Breast epithelium (tissue), 3 donors: ENCODE results near the gene TNNI2.

Experiments
- POLR2A ChIP-seq: fragments of 450-650 bp; IDR thresholded peaks from one replicate; pipeline ENCODE4 v1.6.1; 2016; ENCODE audit warnings: antibody characterized with exemption, mild to moderate bottlenecking, moderate library complexity
- TF ChIP-seq, protein P1 (sequence below), 3 donors: fragments of 450-650 bp; IDR thresholded peaks; one replicate each; pipeline ENCODE4 v1.5.1; 2016 to 2017; ENCODE audit warnings: antibody characterized with exemption in 3 of 3, mild to moderate bottlenecking in 3 of 3, moderate library complexity in 3 of 3

DNA sequence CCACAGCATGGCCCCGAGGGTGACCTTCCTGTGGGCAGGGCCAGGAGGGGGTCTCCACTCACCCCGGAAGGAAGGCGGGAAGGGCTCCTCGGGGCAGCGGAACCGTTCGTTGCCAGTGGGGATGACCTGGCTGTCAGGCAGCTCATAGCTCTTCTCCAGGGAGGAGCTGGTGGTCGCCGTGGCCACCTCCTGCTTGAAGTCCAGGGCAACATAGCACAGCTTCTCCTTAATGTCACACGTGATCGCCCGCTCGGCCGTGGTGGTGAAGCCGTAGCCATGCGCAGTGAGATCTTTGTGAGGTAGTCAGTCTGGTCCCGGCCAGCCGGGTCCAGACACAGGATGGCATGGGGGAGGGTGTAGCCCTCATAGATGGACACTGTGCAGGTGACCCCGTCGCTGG, 35.5 kb upstream of the TNNI2 start:
- TF ChIP-seq, protein P1, sequence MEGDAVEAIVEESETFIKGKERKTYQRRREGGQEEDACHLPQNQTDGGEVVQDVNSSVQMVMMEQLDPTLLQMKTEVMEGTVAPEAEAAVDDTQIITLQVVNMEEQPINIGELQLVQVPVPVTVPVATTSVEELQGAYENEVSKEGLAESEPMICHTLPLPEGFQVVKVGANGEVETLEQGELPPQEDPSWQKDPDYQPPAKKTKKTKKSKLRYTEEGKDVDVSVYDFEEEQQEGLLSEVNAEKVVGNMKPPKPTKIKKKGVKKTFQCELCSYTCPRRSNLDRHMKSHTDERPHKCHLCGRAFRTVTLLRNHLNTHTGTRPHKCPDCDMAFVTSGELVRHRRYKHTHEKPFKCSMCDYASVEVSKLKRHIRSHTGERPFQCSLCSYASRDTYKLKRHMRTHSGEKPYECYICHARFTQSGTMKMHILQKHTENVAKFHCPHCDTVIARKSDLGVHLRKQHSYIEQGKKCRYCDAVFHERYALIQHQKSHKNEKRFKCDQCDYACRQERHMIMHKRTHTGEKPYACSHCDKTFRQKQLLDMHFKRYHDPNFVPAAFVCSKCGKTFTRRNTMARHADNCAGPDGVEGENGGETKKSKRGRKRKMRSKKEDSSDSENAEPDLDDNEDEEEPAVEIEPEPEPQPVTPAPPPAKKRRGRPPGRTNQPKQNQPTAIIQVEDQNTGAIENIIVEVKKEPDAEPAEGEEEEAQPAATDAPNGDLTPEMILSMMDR (IDR thresholded peaks at IDR 0.05): no peak
- no peak for TF ChIP-seq POLR2A
